ENCODE measurements around the gene INTS12.

- TF ChIP-seq CTCF (IDR thresholded peaks at IDR 0.05) (no peak), EP300 (IDR thresholded peaks at IDR 0.05) (no peak), POLR2A (IDR thresholded peaks at IDR 0.05) (no peak)
These were observed 37.2 kb downstream of the INTS12 start for GRCh38 chr4:105671301-105671700.
